K562 (cell line): ENCODE results near the gene KCNK3. TPM values are rescaled to one million over a fixed set of nuclear protein-coding genes. Genes with fewer than 3 reads are reported as not detected.

ENCODE experiments used
- ERF ChIP-seq: fragments of 450-650 bp; formaldehyde crosslinking; IDR thresholded peaks from 2 replicates; pipeline ENCODE4 v1.4.0; 2020; ENCODE audit warnings: mild to moderate bottlenecking, mixed read lengths
- ESRRA ChIP-seq: fragments of 450-650 bp; IDR thresholded peaks from 2 replicates; pipeline ENCODE4 v1.6.1; 2014; ENCODE audit warnings: low read depth, mild to moderate bottlenecking, moderate library complexity, borderline replicate concordance
- GTF2F1 ChIP-seq: IDR thresholded peaks from 2 replicates; pipeline ENCODE4 v1.6.1; 2011; ENCODE audit warnings: low read depth, low read length, improper control_type of control experiment
- HDAC1 ChIP-seq, 2 experiments: fragments of 450-650 bp; IDR thresholded peaks; 2 replicates each; pipeline ENCODE4 v1.6.1; 2016 to 2017; ENCODE audit warnings: inconsistent platforms in 1 of 2, mild to moderate bottlenecking in 1 of 2, moderate library complexity in 1 of 2
- IFI16 ChIP-seq: fragments of 250-450 bp; sonication (Bioruptor Pico); IDR thresholded peaks from 2 replicates; pipeline ENCODE4 v2.1.2; 2022; ENCODE audit warnings: mild to moderate bottlenecking, inconsistent platforms
- MCM7 ChIP-seq, 2 experiments: fragments of 450-650 bp; IDR thresholded peaks; 2 replicates each; pipeline ENCODE4 v1.6.1; 2016 to 2018
- NCOA2 ChIP-seq, 2 experiments: fragments of 450-650 bp; IDR thresholded peaks; 2 replicates each; pipeline ENCODE4 v1.6.1; 2018; ENCODE audit warnings: mild to moderate bottlenecking in 2 of 2, moderate library complexity in 1 of 2; ENCODE audit not compliant: partially characterized antibody in 2 of 2
- NEUROD1 ChIP-seq: fragments of 150-350 bp; IDR thresholded peaks from 2 replicates; pipeline ENCODE4 v1.6.1; 2014; ENCODE audit warnings: borderline replicate concordance, low read length, low read depth; ENCODE audit not compliant: partially characterized antibody
- POLR2B ChIP-seq: fragments of 450-650 bp; IDR thresholded peaks from 2 replicates; pipeline ENCODE4 v1.6.1; 2018; ENCODE audit warnings: low read depth; ENCODE audit not compliant: partially characterized antibody
- TCF7 ChIP-seq: sonication (generic); IDR thresholded peaks from 2 replicates; pipeline ENCODE4 v1.6.1; 2016; ENCODE audit warnings: antibody characterized with exemption, borderline replicate concordance
- TEAD1 ChIP-seq, 2 experiments: fragments of 450-650 bp in 1 of 2; sonication (generic) in 1 of 2; formaldehyde crosslinking; IDR thresholded peaks; 2 replicates each; pipeline versions ENCODE4 v1.4.0 to v1.8.0; 2020 to 2022; ENCODE audit warnings: mild to moderate bottlenecking in 2 of 2, missing genetic modification reagents in 1 of 2
- THRAP3 ChIP-seq: fragments of 450-650 bp; IDR thresholded peaks from 2 replicates; pipeline ENCODE4 v1.6.1; 2016; ENCODE audit warnings: mild to moderate bottlenecking, inconsistent platforms, borderline replicate concordance
- polyA plus RNA-seq, 8 experiments: library from polyadenylated mRNA; depleted of rRNA in 4 of 8; stranded (reverse) in 5 of 8; unstranded in 3 of 8; fragments of >200 nt; fragmentation: Nextera tagmentation in 2 of 8; fragmentation: Illumina TruSeq in 1 of 8; extraction: Ambion mirVana in 2 of 8; extraction: Trizol in 1 of 8; gene quantifications; 2 replicates each; pipeline versions ENCODE4 v1.2.1 to v1.2.3, GENCODE V29; 2011 to 2014; ENCODE audit warnings: inconsistent platforms in 1 of 8, missing spikeins in 1 of 8
- total RNA-seq, 7 experiments: library from RNA; depleted of rRNA in 6 of 7; stranded (reverse); fragments of >200 nt in 6 of 7; fragmentation: Illumina TruSeq in 2 of 7; extraction: Trizol in 2 of 7; gene quantifications; 2 replicates each; pipeline versions ENCODE4 v1.2.1 to v1.2.3, GENCODE V29; 2011 to 2021; ENCODE audit warnings: low replicate concordance in 1 of 7
- TF ChIP-seq, protein P1 (sequence below): fragments of 250-450 bp; sonication (Bioruptor Pico); IDR thresholded peaks from 2 replicates; pipeline ENCODE4 v1.8.0; 2022; ENCODE audit warnings: moderate library complexity, mild to moderate bottlenecking, inconsistent platforms
- TF ChIP-seq, protein P2 (sequence below): sonication (generic); formaldehyde crosslinking; IDR thresholded peaks from 2 replicates; pipeline ENCODE4 v1.8.0; 2022; ENCODE audit warnings: mild to moderate bottlenecking, missing genetic modification reagents
- TF ChIP-seq, protein P3 (sequence below), 2 experiments: IDR thresholded peaks; 2 replicates each; pipeline ENCODE4 v1.6.1; 2012; ENCODE audit warnings: improper control_type of control experiment in 2 of 2, low read depth in 2 of 2, low read length in 2 of 2, borderline replicate concordance in 1 of 2
- TF ChIP-seq, protein P4 (sequence below): fragments of 150-350 bp; conservative IDR thresholded peaks from 2 replicates; pipeline ENCODE4 v1.6.1; 2014; ENCODE audit warnings: low read length
- TF ChIP-seq, protein P5 (sequence below), 3 experiments: fragments of 200-800 bp in 1 of 3; sonication (Bioruptor generic) in 1 of 3; sonication (generic) in 1 of 3; formaldehyde crosslinking in 1 of 3; IDR thresholded peaks; 2 replicates each; pipeline versions ENCODE4 v1.6.1 to v1.8.0; 2016 to 2022; ENCODE audit warnings: mild to moderate bottlenecking in 2 of 3, missing compliant biosample characterization in 2 of 3, missing genetic modification characterization in 2 of 3, missing genetic modification reagents in 1 of 3

The KCNK3 gene
- total and polyA plus RNA-seq, 9 of the 15 experiments (the other 6 are each of a cell fraction or from before 2014, with no cell fraction given) = 0.01 to 0.20 (median 0.07) TPM; not detected in 5

DNA sequence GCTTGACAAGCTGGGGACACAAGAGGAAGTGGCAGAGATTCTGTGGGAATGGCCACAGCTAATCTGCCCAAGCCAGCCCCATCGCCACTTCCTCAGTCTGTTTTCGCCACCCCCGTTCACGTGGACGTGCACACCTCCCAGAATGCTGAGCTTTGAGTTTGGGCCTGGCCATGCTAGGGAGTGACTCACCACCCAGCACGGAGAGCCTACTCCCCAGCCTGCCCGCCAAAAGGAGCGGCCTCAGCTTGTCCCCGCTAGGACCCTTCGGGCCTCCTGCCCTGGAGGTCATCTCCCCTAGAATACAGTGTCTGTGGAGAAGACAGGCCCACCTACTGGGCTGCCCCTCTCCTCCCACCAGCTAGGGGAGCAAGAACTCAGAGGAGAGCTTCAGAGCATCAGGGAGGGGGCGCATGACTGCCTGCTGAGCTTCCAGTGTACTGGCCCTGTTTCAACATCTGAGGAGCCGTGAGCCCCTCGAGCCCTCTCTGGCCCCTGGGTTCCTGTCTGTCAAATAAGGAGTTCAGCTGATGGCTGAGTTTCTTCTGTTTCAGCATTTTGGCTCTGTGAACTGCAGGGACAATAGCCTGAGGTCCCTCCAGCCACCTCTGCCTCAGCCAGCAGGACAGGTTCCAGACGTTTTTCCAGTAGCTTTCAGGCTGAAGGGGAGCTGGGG is 76.7 kb downstream of the KCNK3 start (continued):
- TF ChIP-seq, protein P1, sequence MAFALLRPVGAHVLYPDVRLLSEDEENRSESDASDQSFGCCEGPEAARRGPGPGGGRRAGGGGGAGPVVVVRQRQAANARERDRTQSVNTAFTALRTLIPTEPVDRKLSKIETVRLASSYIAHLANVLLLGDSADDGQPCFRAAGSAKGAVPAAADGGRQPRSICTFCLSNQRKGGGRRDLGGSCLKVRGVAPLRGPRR (CRISPR knock-in tag) = no peak
- TF ChIP-seq IFI16 (CRISPR knock-in tag) (no peak), ERF (CRISPR knock-in tag) (peak; percentile 80; the same call in 1 of the 2 replicates), TEAD1 (CRISPR knock-in tag; IDR thresholded peaks at IDR 0.05) (peak; percentile 44 to 88; a peak in 2 of 4 replicates), TCF7 (peak; percentile 69; the same call in 1 of the 2 replicates), POLR2B (peak; percentile 57), ESRRA (peak; percentile 76), NEUROD1 (peak; percentile 70), THRAP3 (0 out of 2 replicates have a peak, but pooled peaks have one; percentile 19), NCOA2 (IDR thresholded peaks at IDR 0.05; ENCODE audit: partially characterized antibody in 2 of 2) (no peak), HDAC1 (IDR thresholded peaks at IDR 0.05) (peak in 1 of 2 experiments; percentile 92; a peak in 2 of 4 replicates), MCM7 (IDR thresholded peaks at IDR 0.05) (no peak), GTF2F1 (no peak)
- TF ChIP-seq, protein P2, sequence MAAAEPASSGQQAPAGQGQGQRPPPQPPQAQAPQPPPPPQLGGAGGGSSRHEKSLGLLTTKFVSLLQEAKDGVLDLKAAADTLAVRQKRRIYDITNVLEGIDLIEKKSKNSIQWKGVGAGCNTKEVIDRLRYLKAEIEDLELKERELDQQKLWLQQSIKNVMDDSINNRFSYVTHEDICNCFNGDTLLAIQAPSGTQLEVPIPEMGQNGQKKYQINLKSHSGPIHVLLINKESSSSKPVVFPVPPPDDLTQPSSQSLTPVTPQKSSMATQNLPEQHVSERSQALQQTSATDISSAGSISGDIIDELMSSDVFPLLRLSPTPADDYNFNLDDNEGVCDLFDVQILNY (CRISPR knock-in tag) = peak; percentile 92; the same call in 1 of the 2 replicates
- TF ChIP-seq, protein P3, sequence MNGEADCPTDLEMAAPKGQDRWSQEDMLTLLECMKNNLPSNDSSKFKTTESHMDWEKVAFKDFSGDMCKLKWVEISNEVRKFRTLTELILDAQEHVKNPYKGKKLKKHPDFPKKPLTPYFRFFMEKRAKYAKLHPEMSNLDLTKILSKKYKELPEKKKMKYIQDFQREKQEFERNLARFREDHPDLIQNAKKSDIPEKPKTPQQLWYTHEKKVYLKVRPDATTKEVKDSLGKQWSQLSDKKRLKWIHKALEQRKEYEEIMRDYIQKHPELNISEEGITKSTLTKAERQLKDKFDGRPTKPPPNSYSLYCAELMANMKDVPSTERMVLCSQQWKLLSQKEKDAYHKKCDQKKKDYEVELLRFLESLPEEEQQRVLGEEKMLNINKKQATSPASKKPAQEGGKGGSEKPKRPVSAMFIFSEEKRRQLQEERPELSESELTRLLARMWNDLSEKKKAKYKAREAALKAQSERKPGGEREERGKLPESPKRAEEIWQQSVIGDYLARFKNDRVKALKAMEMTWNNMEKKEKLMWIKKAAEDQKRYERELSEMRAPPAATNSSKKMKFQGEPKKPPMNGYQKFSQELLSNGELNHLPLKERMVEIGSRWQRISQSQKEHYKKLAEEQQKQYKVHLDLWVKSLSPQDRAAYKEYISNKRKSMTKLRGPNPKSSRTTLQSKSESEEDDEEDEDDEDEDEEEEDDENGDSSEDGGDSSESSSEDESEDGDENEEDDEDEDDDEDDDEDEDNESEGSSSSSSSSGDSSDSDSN (IDR thresholded peaks at IDR 0.05; ENCODE audit: borderline replicate concordance in 1 of 2, low read depth in 2 of 2, low read length in 2 of 2) = 0 out of 4 replicates have a peak, but pooled peaks have one; percentile 11 to 51
- TF ChIP-seq, protein P4, sequence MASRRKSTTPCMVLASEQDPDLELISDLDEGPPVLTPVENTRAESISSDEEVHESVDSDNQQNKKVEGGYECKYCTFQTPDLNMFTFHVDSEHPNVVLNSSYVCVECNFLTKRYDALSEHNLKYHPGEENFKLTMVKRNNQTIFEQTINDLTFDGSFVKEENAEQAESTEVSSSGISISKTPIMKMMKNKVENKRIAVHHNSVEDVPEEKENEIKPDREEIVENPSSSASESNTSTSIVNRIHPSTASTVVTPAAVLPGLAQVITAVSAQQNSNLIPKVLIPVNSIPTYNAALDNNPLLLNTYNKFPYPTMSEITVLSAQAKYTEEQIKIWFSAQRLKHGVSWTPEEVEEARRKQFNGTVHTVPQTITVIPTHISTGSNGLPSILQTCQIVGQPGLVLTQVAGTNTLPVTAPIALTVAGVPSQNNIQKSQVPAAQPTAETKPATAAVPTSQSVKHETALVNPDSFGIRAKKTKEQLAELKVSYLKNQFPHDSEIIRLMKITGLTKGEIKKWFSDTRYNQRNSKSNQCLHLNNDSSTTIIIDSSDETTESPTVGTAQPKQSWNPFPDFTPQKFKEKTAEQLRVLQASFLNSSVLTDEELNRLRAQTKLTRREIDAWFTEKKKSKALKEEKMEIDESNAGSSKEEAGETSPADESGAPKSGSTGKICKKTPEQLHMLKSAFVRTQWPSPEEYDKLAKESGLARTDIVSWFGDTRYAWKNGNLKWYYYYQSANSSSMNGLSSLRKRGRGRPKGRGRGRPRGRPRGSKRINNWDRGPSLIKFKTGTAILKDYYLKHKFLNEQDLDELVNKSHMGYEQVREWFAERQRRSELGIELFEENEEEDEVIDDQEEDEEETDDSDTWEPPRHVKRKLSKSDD = no peak
- TF ChIP-seq, protein P5, sequence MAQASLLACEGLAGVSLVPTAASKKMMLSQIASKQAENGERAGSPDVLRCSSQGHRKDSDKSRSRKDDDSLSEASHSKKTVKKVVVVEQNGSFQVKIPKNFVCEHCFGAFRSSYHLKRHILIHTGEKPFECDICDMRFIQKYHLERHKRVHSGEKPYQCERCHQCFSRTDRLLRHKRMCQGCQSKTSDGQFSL (CRISPR knock-in tag; IDR thresholded peaks at IDR 0.05) = no peak
- TF ChIP-seq, protein P5 (tag; IDR thresholded peaks at IDR 0.05) = no peak
